Neural progenitor cell (in vitro differentiated cells): Measurements from ENCODE around the gene DGLUCY. TPM values are rescaled to one million over a fixed set of nuclear protein-coding genes. Genes with fewer than 3 reads are reported as not detected.

ENCODE experiments used
- DNase-seq: peaks from one replicate; pipeline ENCODE4 v3.0.0-alpha.2; 2016; ENCODE audit warnings: low spot score
- H2AFZ ChIP-seq: fragments of 200-600 bp; sonication (generic); replicated peaks from 2 replicates; pipeline ENCODE4 v1.6.1; 2016; ENCODE audit warnings: antibody characterized with exemption
- H3F3A ChIP-seq: fragments of 200-600 bp; sonication (generic); 2 replicates; pipeline ENCODE4 v1.6.1; 2016; ENCODE audit warnings: antibody characterized with exemption, low read depth
- H3K27ac ChIP-seq: fragments of 200-600 bp; sonication (generic); 2 replicates; pipeline ENCODE4 v1.5.1; 2016; ENCODE audit warnings: mild to moderate bottlenecking
- H3K27me3 ChIP-seq: fragments of 200-600 bp; sonication (generic); 2 replicates; pipeline ENCODE4 v1.6.1; 2016; ENCODE audit warnings: mild to moderate bottlenecking, moderate library complexity
- H3K36me3 ChIP-seq: fragments of 200-600 bp; sonication (generic); 2 replicates; pipeline ENCODE4 v1.5.1; 2016
- H3K4me1 ChIP-seq: fragments of 200-600 bp; sonication (generic); 2 replicates; pipeline ENCODE4 v1.6.1; 2016; ENCODE audit warnings: mixed run types
- H3K4me2 ChIP-seq: fragments of 200-600 bp; sonication (generic); 2 replicates; pipeline ENCODE4 v1.6.1; 2016
- H3K4me3 ChIP-seq: fragments of 200-600 bp; sonication (generic); 2 replicates; pipeline ENCODE4 v1.5.1; 2016
- H3K79me2 ChIP-seq: fragments of 200-600 bp; sonication (generic); 2 replicates; pipeline ENCODE4 v1.6.1; 2016; ENCODE audit warnings: low read depth
- H3K9ac ChIP-seq: fragments of 200-600 bp; sonication (generic); 2 replicates; pipeline ENCODE4 v1.6.1; 2016
- H3K9me3 ChIP-seq: fragments of 200-600 bp; sonication (generic); 2 replicates; pipeline ENCODE4 v1.5.1; 2016; ENCODE audit warnings: low read depth
- H4K20me1 ChIP-seq: fragments of 200-600 bp; sonication (generic); 2 replicates; pipeline ENCODE4 v1.6.1; 2016; ENCODE audit warnings: low read depth
- H3K27ac Mint-ChIP-seq: 3 replicates; pipeline ENCODE4 v1.8.0; 2021; ENCODE audit warnings: mixed read lengths
- H3K27me3 Mint-ChIP-seq: 2 replicates; pipeline ENCODE4 v1.8.0; 2022; ENCODE audit warnings: low read depth, mild to moderate bottlenecking, inconsistent platforms, moderate library complexity, mixed read lengths; ENCODE audit not compliant: insufficient read depth
- H3K36me3 Mint-ChIP-seq: 3 replicates; pipeline ENCODE4 v1.8.0; 2021; ENCODE audit warnings: mixed read lengths
- H3K4me1 Mint-ChIP-seq: 3 replicates; pipeline ENCODE4 v1.8.0; 2021; ENCODE audit warnings: mixed read lengths
- H3K4me3 Mint-ChIP-seq: 3 replicates; pipeline ENCODE4 v1.8.0; 2021; ENCODE audit warnings: mild to moderate bottlenecking, moderate library complexity, mixed read lengths
- H3K9me3 Mint-ChIP-seq: 3 replicates; pipeline ENCODE4 v1.8.0; 2020; ENCODE audit warnings: mixed read lengths
- EZH2 ChIP-seq: fragments of 200-600 bp; sonication (generic); IDR thresholded peaks from 2 replicates; pipeline ENCODE4 v1.6.1; 2017; ENCODE audit warnings: antibody characterized with exemption, mild to moderate bottlenecking, moderate library complexity
- EZH2phosphoT487 ChIP-seq: fragments of 200-600 bp; sonication (generic); IDR thresholded peaks from 2 replicates; pipeline ENCODE4 v1.6.1; 2017; ENCODE audit warnings: antibody characterized with exemption
- total RNA-seq: library from RNA; depleted of rRNA; stranded (reverse); fragments of >200 nt; gene quantifications from 2 replicates; pipeline ENCODE4 v1.2.3, GENCODE V29; 2015; ENCODE audit warnings: low replicate concordance
- TF ChIP-seq, protein P1 (sequence below): fragments of 200-600 bp; sonication (generic); IDR thresholded peaks from 2 replicates; pipeline ENCODE4 v1.5.1; 2017; ENCODE audit warnings: antibody characterized with exemption, mild to moderate bottlenecking

Gene DGLUCY
- total RNA-seq, 1 donor from 2014 or later = 17.0 TPM

DNA sequence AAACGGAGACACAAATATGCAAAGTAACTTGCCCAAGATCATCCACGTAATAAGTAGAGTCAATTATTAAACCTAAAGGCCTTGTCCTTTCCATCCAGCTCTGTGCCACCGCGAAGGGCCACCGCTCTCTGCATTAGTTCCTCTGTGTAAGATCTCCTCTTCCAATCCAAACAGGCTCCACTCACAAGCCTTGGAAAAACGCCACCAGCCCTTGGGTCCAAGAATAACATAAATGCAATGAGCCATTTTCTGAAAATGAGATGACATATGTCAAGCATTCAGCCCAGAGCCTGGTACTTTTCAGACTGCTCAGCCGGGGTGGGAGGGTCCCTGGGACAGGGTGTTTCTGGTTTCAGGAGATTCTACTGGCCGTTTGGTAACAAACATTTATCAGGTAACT lies 30.0 kb downstream of the DGLUCY start:
- Mint-ChIP-seq H3K36me3 (peaks cover 3% of the 10 kb centered on the region), H3K9me3 (no peaks in the 10 kb centered on the region), H3K4me3 (no peak overlapping the region), H3K4me1 (peaks cover 7% of the 10 kb centered on the region), H3K27ac (no peak overlapping the region), H3K27me3 (no peaks in the 10 kb centered on the region)
- no peaks in the 10 kb centered on the region for H3K9me3 ChIP-seq
- H3K79me2 ChIP-seq = no peaks in the 10 kb centered on the region
- no peak overlapping the region for H3K27ac ChIP-seq
- DNase-seq = no peak
- H3F3A ChIP-seq = no peaks in the 10 kb centered on the region
- no peaks in the 10 kb centered on the region for H3K27me3 ChIP-seq
- H4K20me1 ChIP-seq = no peaks in the 10 kb centered on the region
- H3K9ac ChIP-seq = no peak overlapping the region
- H3K36me3 ChIP-seq = no peaks in the 10 kb centered on the region
- H2AFZ ChIP-seq = no peak overlapping the region
- no peak overlapping the region for H3K4me3 ChIP-seq
- peaks cover 5% of the 10 kb centered on the region for H3K4me1 ChIP-seq
- no peak for TF ChIP-seq EZH2
- no peak for TF ChIP-seq EZH2phosphoT487
- TF ChIP-seq, protein P1, sequence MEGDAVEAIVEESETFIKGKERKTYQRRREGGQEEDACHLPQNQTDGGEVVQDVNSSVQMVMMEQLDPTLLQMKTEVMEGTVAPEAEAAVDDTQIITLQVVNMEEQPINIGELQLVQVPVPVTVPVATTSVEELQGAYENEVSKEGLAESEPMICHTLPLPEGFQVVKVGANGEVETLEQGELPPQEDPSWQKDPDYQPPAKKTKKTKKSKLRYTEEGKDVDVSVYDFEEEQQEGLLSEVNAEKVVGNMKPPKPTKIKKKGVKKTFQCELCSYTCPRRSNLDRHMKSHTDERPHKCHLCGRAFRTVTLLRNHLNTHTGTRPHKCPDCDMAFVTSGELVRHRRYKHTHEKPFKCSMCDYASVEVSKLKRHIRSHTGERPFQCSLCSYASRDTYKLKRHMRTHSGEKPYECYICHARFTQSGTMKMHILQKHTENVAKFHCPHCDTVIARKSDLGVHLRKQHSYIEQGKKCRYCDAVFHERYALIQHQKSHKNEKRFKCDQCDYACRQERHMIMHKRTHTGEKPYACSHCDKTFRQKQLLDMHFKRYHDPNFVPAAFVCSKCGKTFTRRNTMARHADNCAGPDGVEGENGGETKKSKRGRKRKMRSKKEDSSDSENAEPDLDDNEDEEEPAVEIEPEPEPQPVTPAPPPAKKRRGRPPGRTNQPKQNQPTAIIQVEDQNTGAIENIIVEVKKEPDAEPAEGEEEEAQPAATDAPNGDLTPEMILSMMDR = no peak
- H3K4me2 ChIP-seq = no peak overlapping the region

DNA sequence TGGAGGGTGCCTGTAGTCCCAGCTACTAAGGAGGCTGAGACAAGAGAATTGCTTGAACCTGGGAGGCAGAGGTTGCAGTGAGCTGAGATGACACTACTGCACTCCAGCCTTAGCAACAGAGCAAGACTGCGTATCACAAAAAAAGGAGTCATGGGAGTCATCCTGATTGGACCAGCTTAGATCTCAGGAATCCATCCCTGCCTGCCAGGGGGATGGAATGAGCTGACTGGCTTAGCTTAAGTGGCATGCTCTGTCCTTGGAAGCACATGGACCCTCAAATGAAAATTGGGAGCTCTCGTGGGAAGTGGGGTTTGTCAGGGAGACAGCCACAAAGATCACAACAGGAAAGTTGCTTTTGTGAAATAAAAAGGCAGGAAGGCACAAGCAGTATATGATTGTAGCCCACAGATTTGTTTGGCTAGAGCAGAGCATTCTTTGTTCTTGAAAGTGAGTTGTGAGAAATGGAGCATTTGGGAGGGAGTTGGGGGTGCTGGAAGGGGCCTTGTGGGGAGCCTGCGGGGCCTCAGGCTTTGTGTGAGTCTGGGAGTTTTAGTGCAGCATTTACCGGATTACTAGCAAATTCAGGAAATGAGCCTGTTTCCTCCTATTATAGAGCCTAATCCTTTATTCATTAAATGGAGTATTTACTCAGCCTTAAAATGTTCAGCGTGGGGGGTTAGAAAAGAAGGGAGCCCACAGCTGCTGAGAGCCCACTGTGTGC lies 30.7 kb downstream of the DGLUCY start:
- peaks cover 3% of the 10 kb centered on the region for H3K36me3 Mint-ChIP-seq
- DNase-seq = peak; percentile 27
- H2AFZ ChIP-seq = no peak overlapping the region
- H3K9me3 ChIP-seq = no peaks in the 10 kb centered on the region
- H3K4me1 ChIP-seq = peaks cover 5% of the 10 kb centered on the region
- TF ChIP-seq EZH2 (no peak), EZH2phosphoT487 (no peak)
- TF ChIP-seq, protein P1 = no peak
- no peaks in the 10 kb centered on the region for H3F3A ChIP-seq
- no peak overlapping the region for H3K4me2 ChIP-seq
- H3K9me3 Mint-ChIP-seq = no peaks in the 10 kb centered on the region
- H3K27ac ChIP-seq = no peak overlapping the region
- H3K27ac Mint-ChIP-seq = no peak overlapping the region
- H3K27me3 Mint-ChIP-seq = no peaks in the 10 kb centered on the region
- no peaks in the 10 kb centered on the region for H3K27me3 ChIP-seq
- no peak overlapping the region for H3K9ac ChIP-seq
- H3K4me3 ChIP-seq = no peak overlapping the region
- no peaks in the 10 kb centered on the region for H3K36me3 ChIP-seq
- H4K20me1 ChIP-seq = no peaks in the 10 kb centered on the region
- H3K4me1 Mint-ChIP-seq = peaks cover 7% of the 10 kb centered on the region
- no peak overlapping the region for H3K4me3 Mint-ChIP-seq
- H3K79me2 ChIP-seq = no peaks in the 10 kb centered on the region

DNA sequence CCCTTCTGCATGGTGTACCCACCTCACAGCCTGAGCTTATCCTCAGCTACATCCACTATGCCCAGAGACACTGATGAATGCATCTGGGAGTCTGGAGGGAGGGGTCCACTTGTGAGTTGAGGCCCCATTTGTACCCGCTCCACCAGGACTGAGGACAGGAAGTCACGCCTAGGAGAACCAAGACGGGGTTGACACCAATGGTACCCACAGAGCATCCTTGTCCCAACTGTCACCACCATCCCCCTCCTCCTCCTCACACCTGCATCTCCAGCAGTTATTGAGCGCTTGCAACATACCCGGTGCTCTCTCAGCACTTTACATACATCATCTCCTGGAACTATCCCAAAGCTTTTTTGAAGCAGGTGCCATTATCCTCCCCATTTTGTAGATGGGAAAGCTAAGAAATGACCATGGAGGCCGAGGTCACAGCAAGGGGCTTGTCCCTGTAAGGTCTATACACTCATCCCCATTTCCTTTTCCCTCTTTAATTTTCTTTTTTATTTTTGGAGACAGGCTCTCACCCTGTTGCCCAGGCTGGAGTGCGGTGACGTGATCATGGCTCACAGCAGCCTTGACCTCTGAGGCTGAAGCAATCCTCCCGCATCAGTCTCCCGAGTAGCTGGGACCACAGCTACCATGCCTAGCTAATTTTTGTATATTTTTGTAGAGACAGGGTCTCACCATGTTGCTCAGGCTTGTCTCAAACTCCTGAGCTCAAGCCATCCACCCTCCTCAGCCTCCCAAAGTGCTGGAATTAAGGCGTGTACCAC lies 31.7 kb downstream of the DGLUCY start:
- TF ChIP-seq, protein P1 = no peak
- TF ChIP-seq EZH2 = no peak
- TF ChIP-seq EZH2phosphoT487 = no peak
- no peaks in the 10 kb centered on the region for H3K36me3 ChIP-seq
- peaks cover 3% of the 10 kb centered on the region for H3K36me3 Mint-ChIP-seq
- H3K9me3 Mint-ChIP-seq = no peaks in the 10 kb centered on the region
- no peaks in the 10 kb centered on the region for H3F3A ChIP-seq
- H3K4me2 ChIP-seq = no peak overlapping the region
- H3K27me3 ChIP-seq = no peaks in the 10 kb centered on the region
- peaks cover 7% of the 10 kb centered on the region for H3K4me1 Mint-ChIP-seq
- no peak overlapping the region for H3K9ac ChIP-seq
- no peak overlapping the region for H2AFZ ChIP-seq
- H3K27ac ChIP-seq = no peak overlapping the region
- H3K9me3 ChIP-seq = no peaks in the 10 kb centered on the region
- H3K79me2 ChIP-seq = no peaks in the 10 kb centered on the region
- H3K27ac Mint-ChIP-seq = peak overlapping the region; percentile 17
- H3K27me3 Mint-ChIP-seq = no peaks in the 10 kb centered on the region
- no peak overlapping the region for H3K4me3 ChIP-seq
- H3K4me1 ChIP-seq = peaks cover 5% of the 10 kb centered on the region
- no peak overlapping the region for H3K4me3 Mint-ChIP-seq
- DNase-seq = no peak
- H4K20me1 ChIP-seq = no peaks in the 10 kb centered on the region
